Measurements from ENCODE around the gene ZNFX1.
"Not testable (repeated sequence)": the region's sequence is repeated elsewhere in the genome, so short reads cannot be mapped to it uniquely, and the experiment has no call there.

ZNFX1 gene

GRCh38 chr20:49315580-49315979 lies 37.7 kb upstream of the ZNFX1 start:
- Histone ChIP-seq H3K27me3 (replicated peaks; ENCODE audit: control insufficient read depth, insufficient read depth, low read length, poor library complexity, severe bottlenecking) (peaks cover 28% of the 10 kb centered on the region), H3K9me3 (ENCODE audit: control insufficient read depth, low read length) (no peaks in the 10 kb centered on the region), H3K4me3 (ENCODE audit: insufficient read depth, low read depth, low read length, poor library complexity, severe bottlenecking) (no peak overlapping the region), H3K27ac (ENCODE audit: insufficient read depth, low read length, poor library complexity, severe bottlenecking) (no peak overlapping the region), H3K36me3 (ENCODE audit: control insufficient read depth, insufficient read depth, low read length) (no peaks in the 10 kb centered on the region), H3K4me1 (ENCODE audit: control insufficient read depth, insufficient read depth, low read length, poor library complexity, severe bottlenecking) (peaks cover 9% of the 10 kb centered on the region)
- DNase-seq: no peak

GRCh38 chr20:49314052-49314451 lies 36.2 kb upstream of the ZNFX1 start:
- H3K36me3 ChIP-seq (ENCODE audit: control insufficient read depth, insufficient read depth, low read length); H3K4me3 ChIP-seq (ENCODE audit: insufficient read depth, low read depth, low read length, poor library complexity, severe bottlenecking); DNase-seq; H3K9me3 ChIP-seq (ENCODE audit: control insufficient read depth, low read length); H3K27ac ChIP-seq (ENCODE audit: insufficient read depth, low read length, poor library complexity, severe bottlenecking); H3K4me1 ChIP-seq (ENCODE audit: control insufficient read depth, insufficient read depth, low read length, poor library complexity, severe bottlenecking): not testable (repeated sequence)
- peaks cover 15% of the 10 kb centered on the region for H3K27me3 ChIP-seq (replicated peaks; ENCODE audit: control insufficient read depth, insufficient read depth, low read length, poor library complexity, severe bottlenecking)

GRCh38 chr20:49313283-49313682 lies 35.4 kb upstream of the ZNFX1 start:
- no peaks in the 10 kb centered on the region for H3K9me3 ChIP-seq (ENCODE audit: control insufficient read depth, low read length)
- no peaks in the 10 kb centered on the region for H3K4me1 ChIP-seq (ENCODE audit: control insufficient read depth, insufficient read depth, low read length, poor library complexity, severe bottlenecking)
- no peaks in the 10 kb centered on the region for H3K36me3 ChIP-seq (ENCODE audit: control insufficient read depth, insufficient read depth, low read length)
- H3K27me3 ChIP-seq (replicated peaks; ENCODE audit: control insufficient read depth, insufficient read depth, low read length, poor library complexity, severe bottlenecking): peaks cover 8% of the 10 kb centered on the region
- no peak overlapping the region for H3K4me3 ChIP-seq (ENCODE audit: insufficient read depth, low read depth, low read length, poor library complexity, severe bottlenecking)
- no peak overlapping the region for H3K27ac ChIP-seq (ENCODE audit: insufficient read depth, low read length, poor library complexity, severe bottlenecking)
- DNase-seq: no peak

GRCh38 chr20:49312661-49313060 lies 34.8 kb upstream of the ZNFX1 start:
- H3K36me3 ChIP-seq (ENCODE audit: control insufficient read depth, insufficient read depth, low read length): no peaks in the 10 kb centered on the region
- no peaks in the 10 kb centered on the region for H3K4me1 ChIP-seq (ENCODE audit: control insufficient read depth, insufficient read depth, low read length, poor library complexity, severe bottlenecking)
- H3K4me3 ChIP-seq (ENCODE audit: insufficient read depth, low read depth, low read length, poor library complexity, severe bottlenecking): no peak overlapping the region
- no peak overlapping the region for H3K27ac ChIP-seq (ENCODE audit: insufficient read depth, low read length, poor library complexity, severe bottlenecking)
- H3K27me3 ChIP-seq (replicated peaks; ENCODE audit: control insufficient read depth, insufficient read depth, low read length, poor library complexity, severe bottlenecking): peaks cover 2% of the 10 kb centered on the region
- DNase-seq: no peak
- H3K9me3 ChIP-seq (ENCODE audit: control insufficient read depth, low read length): no peaks in the 10 kb centered on the region

GRCh38 chr20:49310705-49311104 lies 32.8 kb upstream of the ZNFX1 start:
- DNase-seq: no peak
- no peaks in the 10 kb centered on the region for H3K4me1 ChIP-seq (ENCODE audit: control insufficient read depth, insufficient read depth, low read length, poor library complexity, severe bottlenecking)
- H3K36me3 ChIP-seq (ENCODE audit: control insufficient read depth, insufficient read depth, low read length): no peaks in the 10 kb centered on the region
- H3K27me3 ChIP-seq (replicated peaks; ENCODE audit: control insufficient read depth, insufficient read depth, low read length, poor library complexity, severe bottlenecking): no peaks in the 10 kb centered on the region
- H3K4me3 ChIP-seq (ENCODE audit: insufficient read depth, low read depth, low read length, poor library complexity, severe bottlenecking): no peak overlapping the region
- H3K27ac ChIP-seq (ENCODE audit: insufficient read depth, low read length, poor library complexity, severe bottlenecking): no peak overlapping the region
- no peaks in the 10 kb centered on the region for H3K9me3 ChIP-seq (ENCODE audit: control insufficient read depth, low read length)

- Histone ChIP-seq H3K27ac (ENCODE audit: insufficient read depth, low read length, poor library complexity, severe bottlenecking) (no peak overlapping the region), H3K4me3 (ENCODE audit: insufficient read depth, low read depth, low read length, poor library complexity, severe bottlenecking) (no peak overlapping the region), H3K36me3 (ENCODE audit: control insufficient read depth, insufficient read depth, low read length) (no peaks in the 10 kb centered on the region), H3K27me3 (replicated peaks; ENCODE audit: control insufficient read depth, insufficient read depth, low read length, poor library complexity, severe bottlenecking) (no peaks in the 10 kb centered on the region), H3K4me1 (ENCODE audit: control insufficient read depth, insufficient read depth, low read length, poor library complexity, severe bottlenecking) (no peaks in the 10 kb centered on the region), H3K9me3 (ENCODE audit: control insufficient read depth, low read length) (no peaks in the 10 kb centered on the region)
- no peak for DNase-seq
Measured at GRCh38 chr20:49308875-49309274, 31.0 kb upstream of the ZNFX1 start.

GRCh38 chr20:49306903-49307620 lies 29.2 kb upstream of the ZNFX1 start:
- DNase-seq: no peak
- no peaks in the 10 kb centered on the region for H3K27me3 ChIP-seq (replicated peaks; ENCODE audit: control insufficient read depth, insufficient read depth, low read length, poor library complexity, severe bottlenecking)

GRCh38 chr20:49303065-49303552 lies 25.3 kb upstream of the ZNFX1 start:
- no peaks in the 10 kb centered on the region for H3K36me3 ChIP-seq (ENCODE audit: control insufficient read depth, insufficient read depth, low read length)
- no peaks in the 10 kb centered on the region for H3K9me3 ChIP-seq (ENCODE audit: control insufficient read depth, low read length)
- no peaks in the 10 kb centered on the region for H3K27me3 ChIP-seq (replicated peaks; ENCODE audit: control insufficient read depth, insufficient read depth, low read length, poor library complexity, severe bottlenecking)
- DNase-seq: no peak
- H3K4me1 ChIP-seq (ENCODE audit: control insufficient read depth, insufficient read depth, low read length, poor library complexity, severe bottlenecking): peaks cover 7% of the 10 kb centered on the region
- no peak overlapping the region for H3K4me3 ChIP-seq (ENCODE audit: insufficient read depth, low read depth, low read length, poor library complexity, severe bottlenecking)
- H3K27ac ChIP-seq (ENCODE audit: insufficient read depth, low read length, poor library complexity, severe bottlenecking): no peak overlapping the region

More at GRCh38 chr20:49306903-49307620, 29.2 kb upstream of the ZNFX1 start:
- H3K9me3 ChIP-seq (ENCODE audit: control insufficient read depth, low read length): no peaks in the 10 kb centered on the region
- H3K27ac ChIP-seq (ENCODE audit: insufficient read depth, low read length, poor library complexity, severe bottlenecking): no peak overlapping the region
- H3K4me1 ChIP-seq (ENCODE audit: control insufficient read depth, insufficient read depth, low read length, poor library complexity, severe bottlenecking): peaks cover 7% of the 10 kb centered on the region
- no peak overlapping the region for H3K4me3 ChIP-seq (ENCODE audit: insufficient read depth, low read depth, low read length, poor library complexity, severe bottlenecking)
- no peaks in the 10 kb centered on the region for H3K36me3 ChIP-seq (ENCODE audit: control insufficient read depth, insufficient read depth, low read length)

GRCh38 chr20:49297605-49298530 lies 20.0 kb upstream of the ZNFX1 start:
- H3K27me3 ChIP-seq (replicated peaks; ENCODE audit: control insufficient read depth, insufficient read depth, low read length, poor library complexity, severe bottlenecking): no peaks in the 10 kb centered on the region
- H3K9me3 ChIP-seq (ENCODE audit: control insufficient read depth, low read length): no peaks in the 10 kb centered on the region
- DNase-seq: no peak
- peaks cover 1% of the 10 kb centered on the region for H3K4me1 ChIP-seq (ENCODE audit: control insufficient read depth, insufficient read depth, low read length, poor library complexity, severe bottlenecking)
- no peaks in the 10 kb centered on the region for H3K36me3 ChIP-seq (ENCODE audit: control insufficient read depth, insufficient read depth, low read length)
- H3K4me3 ChIP-seq (ENCODE audit: insufficient read depth, low read depth, low read length, poor library complexity, severe bottlenecking): no peak overlapping the region
- H3K27ac ChIP-seq (ENCODE audit: insufficient read depth, low read length, poor library complexity, severe bottlenecking): no peak overlapping the region
